Osteoblast (primary cell): ENCODE data around the gene TPST2. TPM values are rescaled to one million over a fixed set of nuclear protein-coding genes. Genes with fewer than 3 reads are reported as not detected.

ENCODE experiments used
- DNase-seq: peaks from one replicate; pipeline ENCODE4 v3.0.0; 2011; ENCODE audit warnings: low spot score, mixed read lengths; ENCODE audit not compliant: insufficient read length; ENCODE audit errors: missing footprints
- H2AFZ ChIP-seq: 2 replicates; pipeline ENCODE4 v1.6.0; 2011; ENCODE audit warnings: mild to moderate bottlenecking, low read length
- H3K27ac ChIP-seq: 2 replicates; pipeline ENCODE4 v1.5.1; 2011; ENCODE audit warnings: mild to moderate bottlenecking, low read depth, low read length, moderate library complexity
- H3K27me3 ChIP-seq: 2 replicates; pipeline ENCODE4 v1.6.0; 2012; ENCODE audit warnings: mild to moderate bottlenecking, control low read depth, inconsistent platforms, low read length, moderate library complexity; ENCODE audit not compliant: insufficient read depth
- H3K36me3 ChIP-seq: 2 replicates; pipeline ENCODE4 v1.5.1; 2011; ENCODE audit warnings: mild to moderate bottlenecking, low read length, control low read depth, moderate library complexity; ENCODE audit not compliant: insufficient read depth
- H3K4me1 ChIP-seq: 2 replicates; pipeline ENCODE4 v1.5.1; 2011; ENCODE audit warnings: mild to moderate bottlenecking, low read length, control low read depth, moderate library complexity; ENCODE audit not compliant: insufficient read depth
- H3K4me2 ChIP-seq: 2 replicates; pipeline ENCODE4 v1.6.0; 2011; ENCODE audit warnings: mild to moderate bottlenecking, low read length; ENCODE audit not compliant: insufficient read depth
- H3K4me3 ChIP-seq: fragments of 200-600 bp; sonication (generic); 3 replicates; pipeline ENCODE4 v1.5.1; 2012; ENCODE audit warnings: mild to moderate bottlenecking, low read length, inconsistent platforms; ENCODE audit not compliant: insufficient read depth
- H3K79me2 ChIP-seq: 2 replicates; pipeline ENCODE4 v1.6.0; 2012; ENCODE audit warnings: mild to moderate bottlenecking, low read length, control low read depth, inconsistent platforms; ENCODE audit not compliant: insufficient read depth
- H3K9me3 ChIP-seq: 2 replicates; pipeline ENCODE4 v1.5.1; 2011; ENCODE audit warnings: low read depth, low read length, control low read depth
- H4K20me1 ChIP-seq: 2 replicates; pipeline ENCODE4 v1.6.0; 2012; ENCODE audit warnings: mild to moderate bottlenecking, low read length, control low read depth; ENCODE audit not compliant: insufficient read depth
- total RNA-seq: library from RNA; depleted of rRNA; stranded (reverse); fragments of >200 nt; gene quantifications from 2 replicates; pipeline ENCODE4 v1.2.3, GENCODE V29; 2012
- TF ChIP-seq, protein P1 (sequence below): IDR thresholded peaks from 2 replicates; pipeline ENCODE4 v1.5.1; 2011; ENCODE audit warnings: mild to moderate bottlenecking, low read depth, low read length, moderate library complexity; ENCODE audit errors: extremely low read depth

TPST2 gene
- total RNA-seq, 1 donor = 98.4 TPM

DNA sequence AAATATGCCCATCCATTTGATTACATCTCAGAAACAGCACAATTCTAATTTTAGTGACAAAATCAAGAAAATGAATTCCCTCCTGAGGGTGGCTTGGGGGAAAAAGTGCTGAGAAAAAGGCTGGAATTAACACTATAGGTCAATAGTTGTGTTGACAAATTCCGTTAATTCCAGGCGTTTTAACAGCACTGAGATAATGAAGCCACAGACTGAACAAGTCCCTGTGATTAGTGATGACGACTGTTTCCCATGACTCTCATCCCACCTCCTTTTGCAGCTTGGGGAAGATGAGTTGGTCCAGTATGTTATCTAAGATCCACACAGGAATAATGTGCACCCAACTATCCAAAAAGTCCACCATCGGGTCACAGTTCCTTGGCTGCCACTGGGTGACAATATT is 93.5 kb downstream of the TPST2 start:
- H4K20me1 ChIP-seq = no peaks in the 10 kb centered on the region
- H3K79me2 ChIP-seq = peaks cover 13% of the 10 kb centered on the region
- H3K27me3 ChIP-seq = no peaks in the 10 kb centered on the region
- H3K4me3 ChIP-seq = no peak overlapping the region
- H3K36me3 ChIP-seq = peaks cover 78% of the 10 kb centered on the region
- DNase-seq = no peak
- H3K4me1 ChIP-seq = peaks cover 17% of the 10 kb centered on the region
- H3K27ac ChIP-seq = no peak overlapping the region
- H3K9me3 ChIP-seq = no peaks in the 10 kb centered on the region
- H2AFZ ChIP-seq = no peak overlapping the region
- H3K4me2 ChIP-seq = no peak overlapping the region
- TF ChIP-seq, protein P1, sequence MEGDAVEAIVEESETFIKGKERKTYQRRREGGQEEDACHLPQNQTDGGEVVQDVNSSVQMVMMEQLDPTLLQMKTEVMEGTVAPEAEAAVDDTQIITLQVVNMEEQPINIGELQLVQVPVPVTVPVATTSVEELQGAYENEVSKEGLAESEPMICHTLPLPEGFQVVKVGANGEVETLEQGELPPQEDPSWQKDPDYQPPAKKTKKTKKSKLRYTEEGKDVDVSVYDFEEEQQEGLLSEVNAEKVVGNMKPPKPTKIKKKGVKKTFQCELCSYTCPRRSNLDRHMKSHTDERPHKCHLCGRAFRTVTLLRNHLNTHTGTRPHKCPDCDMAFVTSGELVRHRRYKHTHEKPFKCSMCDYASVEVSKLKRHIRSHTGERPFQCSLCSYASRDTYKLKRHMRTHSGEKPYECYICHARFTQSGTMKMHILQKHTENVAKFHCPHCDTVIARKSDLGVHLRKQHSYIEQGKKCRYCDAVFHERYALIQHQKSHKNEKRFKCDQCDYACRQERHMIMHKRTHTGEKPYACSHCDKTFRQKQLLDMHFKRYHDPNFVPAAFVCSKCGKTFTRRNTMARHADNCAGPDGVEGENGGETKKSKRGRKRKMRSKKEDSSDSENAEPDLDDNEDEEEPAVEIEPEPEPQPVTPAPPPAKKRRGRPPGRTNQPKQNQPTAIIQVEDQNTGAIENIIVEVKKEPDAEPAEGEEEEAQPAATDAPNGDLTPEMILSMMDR = no peak

DNA sequence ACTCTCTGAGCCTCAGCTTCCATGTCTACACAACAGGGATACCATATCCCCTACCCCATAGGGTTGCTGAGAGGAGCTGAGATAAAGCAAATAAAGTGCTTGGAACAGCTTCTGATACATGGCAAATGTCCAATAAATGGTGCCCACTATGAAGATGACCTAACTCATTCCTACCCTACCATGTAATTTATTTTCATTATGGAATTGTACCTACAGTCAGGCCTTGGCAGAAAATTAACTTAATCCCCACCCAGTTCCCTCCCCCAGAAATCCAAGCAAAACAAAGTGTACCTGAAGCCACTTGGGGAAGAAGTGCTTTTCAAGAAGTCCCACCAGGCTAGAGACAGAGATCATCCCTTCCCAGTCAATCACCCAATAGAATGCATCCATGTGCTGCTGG is 95.4 kb downstream of the TPST2 start:
- TF ChIP-seq, protein P1 = no peak
- Histone ChIP-seq H3K36me3 (peaks cover 83% of the 10 kb centered on the region), H3K4me3 (no peak overlapping the region), H3K4me1 (peaks cover 9% of the 10 kb centered on the region), H3K4me2 (no peak overlapping the region), H3K27me3 (no peaks in the 10 kb centered on the region), H3K27ac (peak overlapping the region; percentile 77), H3K9me3 (no peaks in the 10 kb centered on the region), H2AFZ (no peak overlapping the region), H3K79me2 (peaks cover 11% of the 10 kb centered on the region), H4K20me1 (no peaks in the 10 kb centered on the region)
- DNase-seq = no peak

- TF ChIP-seq, protein P1 = no peak
- H3K4me1 ChIP-seq = peaks cover 9% of the 10 kb centered on the region
- H3K79me2 ChIP-seq = peaks cover 2% of the 10 kb centered on the region
These were observed 97.7 kb downstream of the TPST2 start for GRCh38 chr22:26492220-26492619.

DNA sequence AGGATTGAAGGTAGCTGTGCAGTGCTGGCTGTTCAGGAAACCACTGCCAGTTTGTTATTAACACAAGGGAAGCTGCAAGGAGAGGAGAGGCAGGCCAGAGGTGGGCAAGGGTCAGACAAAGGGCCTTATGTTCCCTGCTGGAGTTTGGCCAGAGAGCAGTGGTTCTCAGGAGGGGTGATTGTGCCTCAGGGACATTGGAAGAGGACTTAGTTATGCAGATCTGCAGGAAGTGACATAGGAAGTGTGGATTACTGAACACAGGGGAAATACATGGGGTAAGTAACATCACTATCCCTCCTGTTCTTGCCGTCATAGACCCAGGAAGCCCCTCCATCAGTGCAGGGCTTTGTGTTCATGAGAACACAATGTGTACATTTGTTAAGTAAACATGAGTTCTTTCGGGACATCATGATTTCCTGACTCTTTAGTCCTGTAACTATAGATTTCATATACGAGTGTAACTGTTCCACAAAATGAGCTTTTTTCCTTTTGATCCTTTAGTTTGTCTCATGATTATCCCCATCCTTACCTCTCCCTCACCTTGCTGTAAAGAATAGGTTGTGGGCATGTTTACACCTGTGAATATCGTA is 100.4 kb downstream of the TPST2 start:
- no peak overlapping the region for H3K27ac ChIP-seq

More at GRCh38 chr22:26492220-26492619, 97.7 kb downstream of the TPST2 start:
- no peaks in the 10 kb centered on the region for H4K20me1 ChIP-seq
- no peaks in the 10 kb centered on the region for H3K9me3 ChIP-seq
- H3K4me3 ChIP-seq = no peak overlapping the region
- H3K27me3 ChIP-seq = no peaks in the 10 kb centered on the region
- no peak for DNase-seq
- no peak overlapping the region for H3K27ac ChIP-seq
- no peak overlapping the region for H3K4me2 ChIP-seq
- no peak overlapping the region for H2AFZ ChIP-seq
- peaks cover 88% of the 10 kb centered on the region for H3K36me3 ChIP-seq

More for the DNA sequence above, 100.4 kb downstream of the TPST2 start:
- TF ChIP-seq, protein P1 = no peak
- Histone ChIP-seq H3K9me3 (no peaks in the 10 kb centered on the region), H4K20me1 (no peaks in the 10 kb centered on the region), H3K4me2 (no peak overlapping the region), H3K4me1 (peaks cover 14% of the 10 kb centered on the region), H2AFZ (no peak overlapping the region), H3K27me3 (no peaks in the 10 kb centered on the region), H3K79me2 (peaks cover 12% of the 10 kb centered on the region), H3K36me3 (peaks cover 66% of the 10 kb centered on the region), H3K4me3 (no peak overlapping the region)
- peak; percentile 50 for DNase-seq
